Ovary (tissue), 9 donors: ENCODE measurements around the gene IGSF9B. TPM values are rescaled to one million over a fixed set of nuclear protein-coding genes. Genes with fewer than 3 reads are reported as not detected.

ENCODE experiments used
- DNase-seq, 5 donors: peaks; one replicate each; pipeline ENCODE4 v3.0.0-alpha.2; 2019 to 2020
- H3K27ac ChIP-seq, 2 donors: fragments of 200-600 bp; one replicate each; pipeline versions ENCODE4 v1.5.1 to v1.8.0; 2019 to 2022
- H3K27me3 ChIP-seq: fragments of 200-600 bp; one replicate; pipeline ENCODE4 v1.8.0; 2022
- H3K36me3 ChIP-seq: fragments of 200-600 bp; sonication (generic); one replicate; pipeline ENCODE4 v1.5.1; 2019
- H3K4me1 ChIP-seq: one replicate; pipeline ENCODE4 v1.8.1; 2013; ENCODE audit warnings: mild to moderate bottlenecking, moderate library complexity; ENCODE audit not compliant: insufficient read depth
- H3K4me3 ChIP-seq: fragments of 200-600 bp; sonication (generic); one replicate; pipeline ENCODE4 v1.5.1; 2017
- H3K9me3 ChIP-seq, 2 donors: fragments of 200-600 bp in 1 of 2; sonication (generic) in 1 of 2; one replicate each; pipeline versions ENCODE4 v1.5.1 to v1.8.1; 2013 to 2019; ENCODE audit warnings: mild to moderate bottlenecking in 1 of 2, moderate library complexity in 1 of 2
- EP300 ChIP-seq: sonication (generic); formaldehyde crosslinking; IDR thresholded peaks from one replicate; pipeline ENCODE4 v1.6.1; 2017; ENCODE audit warnings: antibody characterized with exemption
- POLR2A ChIP-seq: fragments of 450-650 bp; IDR thresholded peaks from one replicate; pipeline ENCODE4 v1.6.1; 2017; ENCODE audit warnings: antibody characterized with exemption, mild to moderate bottlenecking, moderate library complexity
- WGBS, 3 donors: extraction: QIAGEN DNeasy Blood & Tissue Kit in 1 of 3; methylation state at CpG; one replicate each; pipeline versions ENCODE4 v1.1.5 to v1.1.7; 2013 to 2017; 5-methylcytosine and 5-hydroxymethylcytosine counted together
- intact Hi-C, 4 donors: fragments of 100-400 bp; cut with DNase I; formaldehyde crosslinking; loops; one replicate each; pipeline versions ENCODE4 v1.11.0 to v1.15.1; 2022 to 2023
- polyA plus RNA-seq, 2 donors: library from polyadenylated mRNA; stranded (reverse); fragments of 200-250 nt in 1 of 2; fragments of 350-450 nt in 1 of 2; fragmentation: Illumina TruSeq in 1 of 2; extraction: RNeasy Lipid Tissue Mini Kit (QIAGEN cat#74804) in 1 of 2; gene quantifications; one replicate each; pipeline ENCODE4 v1.2.3, GENCODE V29; 2013 to 2014
- total RNA-seq, 7 donors: library from RNA; depleted of rRNA in 2 of 7; stranded (reverse); fragments of >200 nt in 2 of 7; fragmentation: NEBNext Ultra II Directional in 3 of 7; extraction: Animal tissue kit (Norgen Biotek cat#: 25700) in 3 of 7; gene quantifications; one replicate each; pipeline versions ENCODE4 v1.1.0 to v1.2.4, GENCODE V29; 2016 to 2023
- TF ChIP-seq, protein P1 (sequence below), 3 donors: fragments of 450-650 bp in 2 of 3; fragments of 200-600 bp in 1 of 3; IDR thresholded peaks; one replicate each; pipeline versions ENCODE4 v1.5.1 to v1.8.0; 2016 to 2022; ENCODE audit warnings: antibody characterized with exemption in 3 of 3, mild to moderate bottlenecking in 1 of 3
- donor health status: DM: no; HTN: no; CAD: no; lungs with moderate emphysema.
- donor health status: DM: no; HTN: no; CAD: no.
- donor health status: Bipolar disorder and iron deficiency.
- donor health status: DM: yes; HTN: yes; CAD: no.
- donor health status: DM: no; HTN: no; CAD: no.
- donor health status: DM: yes; HTN: yes; CAD: no.

The IGSF9B gene
- total and polyA plus RNA-seq, 9 donors: 0.48 to 15.4 (median 4.7) TPM

DNA sequence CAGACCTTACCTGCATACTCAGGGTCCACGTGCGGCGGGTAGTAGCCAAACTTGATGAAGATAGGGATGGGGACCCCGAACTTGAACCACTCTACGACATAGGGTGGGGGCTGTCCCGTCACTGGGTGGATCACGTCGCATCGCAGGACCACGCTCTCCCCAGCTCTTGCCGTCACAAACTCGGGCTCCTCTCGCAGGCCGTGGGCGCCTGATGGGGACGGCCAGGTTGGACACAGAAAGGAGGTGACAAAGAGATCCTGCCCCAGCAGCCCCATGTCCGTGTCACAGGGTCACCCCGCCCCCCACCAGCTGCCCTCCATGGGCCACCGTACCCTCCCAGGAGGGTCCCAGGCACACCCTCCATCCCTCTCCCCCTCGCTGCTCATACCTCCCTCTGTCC is 10.7 kb downstream of the IGSF9B start:
- Histone ChIP-seq H3K4me1 (peaks cover 3% of the 10 kb centered on the region), H3K27ac (no peak overlapping the region), H3K27me3 (no peaks in the 10 kb centered on the region), H3K4me3 (no peak overlapping the region), H3K9me3 (no peaks in the 10 kb centered on the region), H3K36me3 (no peaks in the 10 kb centered on the region)
- 76 to 84% (median 77%) methylated on average over 19 to 20 of the region's 20 CpGs for WGBS, 3 donors
- TF ChIP-seq, protein P1, sequence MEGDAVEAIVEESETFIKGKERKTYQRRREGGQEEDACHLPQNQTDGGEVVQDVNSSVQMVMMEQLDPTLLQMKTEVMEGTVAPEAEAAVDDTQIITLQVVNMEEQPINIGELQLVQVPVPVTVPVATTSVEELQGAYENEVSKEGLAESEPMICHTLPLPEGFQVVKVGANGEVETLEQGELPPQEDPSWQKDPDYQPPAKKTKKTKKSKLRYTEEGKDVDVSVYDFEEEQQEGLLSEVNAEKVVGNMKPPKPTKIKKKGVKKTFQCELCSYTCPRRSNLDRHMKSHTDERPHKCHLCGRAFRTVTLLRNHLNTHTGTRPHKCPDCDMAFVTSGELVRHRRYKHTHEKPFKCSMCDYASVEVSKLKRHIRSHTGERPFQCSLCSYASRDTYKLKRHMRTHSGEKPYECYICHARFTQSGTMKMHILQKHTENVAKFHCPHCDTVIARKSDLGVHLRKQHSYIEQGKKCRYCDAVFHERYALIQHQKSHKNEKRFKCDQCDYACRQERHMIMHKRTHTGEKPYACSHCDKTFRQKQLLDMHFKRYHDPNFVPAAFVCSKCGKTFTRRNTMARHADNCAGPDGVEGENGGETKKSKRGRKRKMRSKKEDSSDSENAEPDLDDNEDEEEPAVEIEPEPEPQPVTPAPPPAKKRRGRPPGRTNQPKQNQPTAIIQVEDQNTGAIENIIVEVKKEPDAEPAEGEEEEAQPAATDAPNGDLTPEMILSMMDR (IDR thresholded peaks at IDR 0.05): no peak
- no peak for TF ChIP-seq POLR2A
- TF ChIP-seq EP300: no peak
- DNase-seq: no peak
- intact Hi-C loops: no loop called here

DNA sequence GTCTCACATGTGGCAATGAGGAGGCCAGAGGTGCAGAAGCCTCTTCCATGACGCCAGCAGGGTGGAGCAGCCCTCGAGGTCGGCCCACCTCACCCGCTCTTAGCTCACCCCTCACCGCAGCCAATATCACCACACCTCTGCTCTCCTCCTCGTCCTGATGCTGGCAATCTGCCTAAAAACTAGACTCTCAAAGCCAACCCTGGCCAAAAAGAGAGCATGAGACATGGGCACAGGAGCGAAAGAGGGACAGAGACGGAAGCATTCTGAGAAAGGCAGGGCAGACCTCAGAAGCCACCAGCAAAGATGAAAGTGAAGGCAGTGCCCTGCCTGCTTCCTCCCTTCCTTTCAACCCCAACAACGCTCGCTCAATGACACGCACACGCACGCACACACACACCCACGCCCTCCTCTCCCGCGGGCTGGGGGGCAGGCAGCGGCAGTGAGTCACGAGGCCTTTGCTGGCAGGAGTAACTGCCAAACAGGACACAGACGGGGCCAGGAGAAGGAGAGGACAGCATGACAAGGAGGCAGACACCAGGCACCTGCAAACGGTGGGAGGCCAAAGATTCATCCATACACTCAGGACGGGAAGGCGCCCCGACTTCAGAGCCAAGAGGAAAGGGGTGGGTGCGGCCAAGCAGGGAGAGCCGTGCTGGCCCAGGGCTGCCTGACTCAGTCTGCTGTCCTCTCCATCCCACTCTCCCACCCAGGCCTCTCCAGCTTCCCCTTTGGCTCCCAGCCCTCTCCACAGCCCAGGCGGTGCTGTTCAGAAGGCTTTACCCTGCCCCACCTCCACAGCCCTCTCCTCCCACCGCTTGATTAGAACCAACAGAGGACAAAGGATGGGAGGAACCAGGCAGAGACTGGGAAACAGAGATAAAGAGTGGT is 11.4 kb downstream of the IGSF9B start:
- Histone ChIP-seq H3K9me3 (no peaks in the 10 kb centered on the region), H3K36me3 (no peaks in the 10 kb centered on the region), H3K4me3 (no peak overlapping the region), H3K27me3 (no peaks in the 10 kb centered on the region), H3K4me1 (peaks cover 3% of the 10 kb centered on the region), H3K27ac (no peak overlapping the region)
- peak in 1 of 5 donors; percentile 31 for DNase-seq
- intact Hi-C loops: no loop called here
- TF ChIP-seq, protein P1 (IDR thresholded peaks at IDR 0.05): no peak
- TF ChIP-seq EP300: no peak
- TF ChIP-seq POLR2A: no peak
- 35 to 52% (median 51%) methylated on average over 27 of the region's 27 CpGs for WGBS, 3 donors

DNA sequence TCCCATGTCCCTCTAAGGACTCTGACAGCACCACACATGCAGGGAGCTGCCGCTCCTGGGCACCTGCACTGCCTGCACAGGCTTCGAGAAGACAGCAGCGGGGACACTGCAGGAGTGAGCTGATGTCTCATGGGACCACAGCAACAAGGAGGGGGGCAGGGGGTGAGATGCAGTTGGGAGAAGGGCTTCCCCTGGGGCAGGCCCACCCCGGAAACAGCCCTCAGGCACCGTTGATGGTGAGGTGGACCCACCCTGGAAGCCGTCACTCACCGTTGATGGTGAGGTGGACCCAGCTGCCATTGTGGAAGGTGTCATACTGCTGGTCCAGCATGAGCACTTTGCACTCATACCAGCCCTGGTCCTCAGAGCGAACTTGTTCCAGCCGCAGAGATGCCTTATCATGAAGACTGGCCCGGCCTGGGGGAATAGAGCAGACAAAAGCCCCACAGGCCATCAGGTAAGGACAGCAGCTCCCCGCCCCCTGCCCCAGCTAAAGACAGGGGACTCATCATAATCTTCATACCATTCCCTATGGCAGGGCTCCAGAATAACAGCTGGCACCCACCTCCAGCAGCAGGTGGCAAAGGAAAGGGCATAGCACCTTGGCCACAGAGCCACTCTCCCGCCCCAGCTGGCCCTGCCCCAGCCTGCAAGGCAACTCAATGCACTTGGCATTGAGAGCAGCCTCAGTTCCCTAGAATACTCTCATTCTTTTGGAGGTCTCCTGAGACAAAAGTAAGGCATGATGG is 12.6 kb downstream of the IGSF9B start:
- H3K4me3 ChIP-seq: no peak overlapping the region
- H3K27ac ChIP-seq: no peak overlapping the region
- intact Hi-C loops: no loop called here
- TF ChIP-seq, protein P1 (IDR thresholded peaks at IDR 0.05): no peak
- TF ChIP-seq POLR2A: no peak
- no peak for TF ChIP-seq EP300
- no peaks in the 10 kb centered on the region for H3K9me3 ChIP-seq
- 88 to 96% (median 92%) methylated on average over 12 of the region's 12 CpGs for WGBS, 3 donors
- H3K36me3 ChIP-seq: no peaks in the 10 kb centered on the region
- no peaks in the 10 kb centered on the region for H3K27me3 ChIP-seq
- H3K4me1 ChIP-seq: peaks cover 3% of the 10 kb centered on the region
- DNase-seq: no peak

DNA sequence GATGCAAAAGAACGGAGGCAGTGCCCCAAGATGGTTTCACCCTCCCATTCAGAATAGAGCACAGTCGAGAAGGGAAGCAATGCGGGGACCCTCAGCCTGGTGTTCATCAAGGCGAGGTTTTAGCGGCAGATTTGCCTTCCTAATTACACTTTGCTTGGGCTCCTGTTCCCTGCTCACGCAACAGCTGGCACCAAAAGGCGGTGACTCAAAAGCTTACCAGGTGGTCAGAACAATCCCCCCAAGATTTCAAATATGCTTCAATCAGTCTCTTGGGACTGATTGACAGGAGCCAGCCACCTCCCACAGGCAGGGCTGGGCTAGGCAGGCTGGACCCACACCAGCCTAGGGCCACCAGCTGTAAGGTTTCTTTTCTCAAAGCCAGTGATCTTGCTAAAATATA is 14.2 kb downstream of the IGSF9B start:
- intact Hi-C loops: no loop called here
- TF ChIP-seq EP300 (no peak), POLR2A (no peak)
- TF ChIP-seq, protein P1 (IDR thresholded peaks at IDR 0.05): no peak
- H3K4me1 ChIP-seq: peaks cover 3% of the 10 kb centered on the region

More for the DNA sequence above, 14.2 kb downstream of the IGSF9B start:
- Histone ChIP-seq H3K4me3 (no peak overlapping the region), H3K36me3 (no peaks in the 10 kb centered on the region), H3K9me3 (no peaks in the 10 kb centered on the region), H3K27ac (no peak overlapping the region), H3K27me3 (no peaks in the 10 kb centered on the region)
- WGBS, 3 donors: 68 to 85% (median 78%) methylated on average over 7 of the region's 7 CpGs
- DNase-seq: no peak
